Naive thymus-derived CD4-positive, alpha-beta T cell (primary cell): ENCODE data around the gene RASD2. TPM values are rescaled to one million over a fixed set of nuclear protein-coding genes. Genes with fewer than 3 reads are reported as not detected.
"Not testable (repeated sequence)": the region's sequence is repeated elsewhere in the genome, so short reads cannot be mapped to it uniquely, and the experiment has no call there.

Experiments
- ATAC-seq: fragments of 150-1000 bp; cut with Tn5 transposase; 2 replicates; pipeline ENCODE4 v1.10.0; 2021; ENCODE audit warnings: mild to moderate bottlenecking, moderate library complexity
- CTCF ChIA-PET: fragments of 350-600 bp; sonication (Branson Sonifier 250); formaldehyde crosslinking; loops from one replicate; lab custom pipeline; 2021; ENCODE audit warnings: antibody characterized with exemption; lab: Charles Lee
- POLR2A ChIA-PET: fragments of 350-600 bp; sonication (Branson Sonifier 250); formaldehyde crosslinking; loops from one replicate; lab custom pipeline; 2021; ENCODE audit warnings: antibody characterized with exemption, inconsistent platforms; lab: Charles Lee
- DNase-seq, 9 donors: peaks; one replicate each; pipeline versions ENCODE4 v3.0.0 to v3.0.0-alpha.2; 2020 to 2022; ENCODE audit warnings: mixed read lengths in 1 of 9
- H3K27ac ChIP-seq: one replicate; pipeline ENCODE4 v1.7.0; 2013; ENCODE audit warnings: mild to moderate bottlenecking, low read depth, low read length, moderate library complexity
- H3K27me3 ChIP-seq, 2 donors: one replicate each; pipeline ENCODE4 v1.7.0; 2013; ENCODE audit warnings: low read length in 2 of 2, mild to moderate bottlenecking in 2 of 2, moderate library complexity in 2 of 2; ENCODE audit not compliant: control insufficient read depth in 2 of 2, insufficient read depth in 2 of 2
- H3K36me3 ChIP-seq, 3 experiments: 1 replicate in 2 of 3; 2 replicates in 1 of 3; pipeline ENCODE4 v1.7.0; 2013; ENCODE audit warnings: low read length in 3 of 3, mild to moderate bottlenecking in 3 of 3, moderate library complexity in 1 of 3; ENCODE audit not compliant: insufficient read depth in 3 of 3, control insufficient read depth in 2 of 3
- H3K4me1 ChIP-seq, 2 donors: one replicate each; pipeline ENCODE4 v1.7.0; 2013; ENCODE audit warnings: low read length in 2 of 2, mild to moderate bottlenecking in 2 of 2, moderate library complexity in 1 of 2; ENCODE audit not compliant: control insufficient read depth in 2 of 2, insufficient read depth in 2 of 2
- H3K4me3 ChIP-seq: 2 replicates; pipeline ENCODE4 v1.7.0; 2013; ENCODE audit warnings: mild to moderate bottlenecking, low read length
- H3K9me3 ChIP-seq, 3 experiments: 1 replicate in 2 of 3; 2 replicates in 1 of 3; pipeline ENCODE4 v1.7.0; 2013; ENCODE audit warnings: low read length in 3 of 3; ENCODE audit not compliant: control insufficient read depth in 2 of 3
- H3K27ac Mint-ChIP-seq, 9 donors: one replicate each; pipeline ENCODE4 v1.8.0; 2020 to 2022; ENCODE audit warnings: mixed read lengths in 9 of 9, mild to moderate bottlenecking in 8 of 9, moderate library complexity in 5 of 9, inconsistent platforms in 2 of 9
- H3K27me3 Mint-ChIP-seq, 5 donors: one replicate each; pipeline ENCODE4 v1.8.0; 2021 to 2022; ENCODE audit warnings: mixed read lengths in 5 of 5, mild to moderate bottlenecking in 1 of 5
- H3K36me3 Mint-ChIP-seq, 5 donors: one replicate each; pipeline ENCODE4 v1.8.0; 2020 to 2022; ENCODE audit warnings: mixed read lengths in 5 of 5, mild to moderate bottlenecking in 3 of 5, inconsistent platforms in 1 of 5
- H3K4me1 Mint-ChIP-seq, 7 donors: one replicate each; pipeline ENCODE4 v1.8.0; 2020 to 2022; ENCODE audit warnings: mixed read lengths in 7 of 7, mild to moderate bottlenecking in 3 of 7, inconsistent platforms in 1 of 7
- H3K4me3 Mint-ChIP-seq, 10 donors: one replicate each; pipeline ENCODE4 v1.8.0; 2020 to 2022; ENCODE audit warnings: mild to moderate bottlenecking in 10 of 10, mixed read lengths in 10 of 10, moderate library complexity in 6 of 10, inconsistent platforms in 2 of 10
- H3K9me3 Mint-ChIP-seq, 11 donors: one replicate each; pipeline ENCODE4 v1.8.0; 2020 to 2022; ENCODE audit warnings: mixed read lengths in 11 of 11, mild to moderate bottlenecking in 4 of 11, inconsistent platforms in 1 of 11, moderate library complexity in 1 of 11
- intact Hi-C, 2 donors: fragments of 100-400 bp; cut with micrococcal nuclease; formaldehyde crosslinking; loops; one replicate each; pipeline ENCODE4 v1.15.1; 2023
- polyA plus RNA-seq, 2 donors: library from polyadenylated mRNA; unstranded; fragments of 300-500 nt; fragmentation: Illumina TruSeq; gene quantifications; one replicate each; pipeline ENCODE4 v1.2.3, GENCODE V29; 2021
- total RNA-seq, 6 experiments: library from RNA in 5 of 6; stranded (reverse) in 5 of 6; gene quantifications; 1 replicate in 5 of 6; 2 replicates in 1 of 6; pipeline ENCODE4 v1.2.3 and lab custom pipeline; 2021 to 2026

Gene RASD2
- total and polyA plus RNA-seq, 7 experiments from 2014 or later = 0.05 to 1.4 (median 0.24) TPM; not detected in 4

DNA sequence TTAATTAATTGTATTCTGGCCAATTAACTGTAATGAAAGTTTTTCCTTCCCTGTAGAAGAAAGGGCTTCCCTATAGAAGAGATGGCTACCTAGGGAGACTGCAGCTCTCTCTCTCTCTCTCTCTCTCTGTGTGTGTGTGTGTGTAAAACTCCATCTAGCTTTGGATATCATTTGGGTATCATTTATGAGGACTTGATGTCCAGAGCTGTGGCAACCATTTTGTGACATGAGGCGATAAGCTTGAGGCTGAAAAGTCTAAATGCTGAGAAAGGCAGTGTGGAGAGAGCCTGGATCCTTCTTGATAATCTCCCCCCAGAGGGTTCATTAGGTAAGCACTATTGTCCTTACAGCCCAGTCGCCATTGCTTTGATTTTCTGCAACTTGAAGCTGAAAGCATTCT lies 30.7 kb upstream of the RASD2 start:
- Mint-ChIP-seq H3K27me3 (peaks cover 0 to 20% (median 10%) of the 10 kb centered on the region in 5 donors), H3K4me3 (no peak overlapping the region), H3K27ac (no peak overlapping the region), H3K4me1 (peaks cover 0 to 1% (median 0%) of the 10 kb centered on the region in 7 donors), H3K36me3 (no peaks in the 10 kb centered on the region), H3K9me3 (no peaks in the 10 kb centered on the region)
- Histone ChIP-seq H3K27ac (no peak overlapping the region), H3K27me3 (no peaks in the 10 kb centered on the region), H3K4me1 (no peaks in the 10 kb centered on the region), H3K9me3 (no peaks in the 10 kb centered on the region), H3K36me3 (no peaks in the 10 kb centered on the region), H3K4me3 (no peak overlapping the region)
- DNase-seq (no peak), ATAC-seq (no peak)
- intact Hi-C loops = no loop called here
- POLR2A ChIA-PET = no interaction called here
- CTCF ChIA-PET = interaction anchor here (0.6 kb wide), 1 partner anchor 80 kb away, joined by 3 read pairs; no protein-coding TSS in a partner anchor

DNA sequence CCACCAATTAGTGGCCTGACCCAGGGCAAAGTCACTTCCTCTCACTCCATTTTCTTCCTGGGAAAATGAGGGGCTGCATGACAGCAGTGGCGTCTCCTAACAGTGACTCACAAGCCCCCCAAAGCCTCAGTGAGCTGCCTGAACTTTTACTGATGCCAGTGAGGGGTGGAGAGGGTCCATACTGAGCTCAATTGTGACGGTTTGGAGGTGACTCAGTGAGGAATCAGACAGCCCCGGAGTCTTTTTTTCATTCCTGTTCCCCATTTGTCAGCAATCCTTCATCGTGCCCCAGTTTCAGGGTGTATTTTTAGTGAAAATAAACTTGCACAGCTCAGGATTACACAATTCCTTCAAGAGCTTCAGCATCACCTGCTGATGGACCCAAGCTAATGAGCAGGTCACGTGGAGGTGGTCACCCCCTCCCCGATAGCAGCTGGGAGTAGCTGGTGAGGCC lies 30.1 kb upstream of the RASD2 start:
- ChIA-PET POLR2A (no interaction called here), CTCF (interaction anchor here (0.6 kb wide), 2 partner anchors 60 to 80 kb away, joined by 3 to 4 read pairs; no protein-coding TSS in a partner anchor)
- DNase-seq (no peak), ATAC-seq (no peak)
- Histone ChIP-seq H3K27ac (no peak overlapping the region), H3K36me3 (no peaks in the 10 kb centered on the region), H3K4me1 (no peaks in the 10 kb centered on the region), H3K4me3 (no peak overlapping the region), H3K27me3 (no peaks in the 10 kb centered on the region), H3K9me3 (no peaks in the 10 kb centered on the region)
- no peak overlapping the region for H3K4me3 Mint-ChIP-seq
- peaks cover 0 to 25% (median 10%) of the 10 kb centered on the region in 5 donors for H3K27me3 Mint-ChIP-seq
- H3K36me3 Mint-ChIP-seq = no peaks in the 10 kb centered on the region
- H3K9me3 Mint-ChIP-seq = no peaks in the 10 kb centered on the region
- no peak overlapping the region for H3K27ac Mint-ChIP-seq
- intact Hi-C loops = no loop called here
- H3K4me1 Mint-ChIP-seq = peaks cover 0 to 1% (median 0%) of the 10 kb centered on the region in 7 donors

DNA sequence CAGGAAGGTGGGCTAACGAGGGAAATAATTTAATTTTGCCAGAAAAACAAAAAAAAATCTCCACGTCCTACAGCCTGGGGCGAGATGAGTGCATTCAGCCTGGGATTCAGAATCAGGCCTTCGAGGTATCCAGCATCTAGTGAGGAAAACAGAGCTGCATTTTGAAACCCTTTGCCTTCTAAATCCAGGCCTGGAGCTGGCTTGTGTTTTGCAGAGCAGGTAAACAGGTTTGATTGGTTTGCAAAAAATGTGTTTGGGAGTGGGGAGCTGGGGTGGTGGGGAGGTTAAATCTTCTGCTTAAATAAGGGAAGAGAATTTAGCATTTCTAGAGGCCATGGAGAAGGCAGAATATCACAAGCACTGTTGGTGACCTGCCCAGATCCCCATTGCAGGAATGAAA lies 29.7 kb upstream of the RASD2 start:
- Histone ChIP-seq H3K27me3 (no peaks in the 10 kb centered on the region), H3K36me3 (no peaks in the 10 kb centered on the region), H3K4me1 (no peaks in the 10 kb centered on the region), H3K27ac (no peak overlapping the region), H3K4me3 (no peak overlapping the region), H3K9me3 (no peaks in the 10 kb centered on the region)
- DNase-seq = no peak
- Mint-ChIP-seq H3K4me1 (peaks cover 0 to 1% (median 0%) of the 10 kb centered on the region in 7 donors), H3K27ac (no peak overlapping the region), H3K27me3 (peaks cover 0 to 27% (median 10%) of the 10 kb centered on the region in 5 donors), H3K36me3 (no peaks in the 10 kb centered on the region), H3K9me3 (no peaks in the 10 kb centered on the region), H3K4me3 (no peak overlapping the region)
- intact Hi-C loops = no loop called here
- ChIA-PET POLR2A (no interaction called here), CTCF (interaction anchor here (0.6 kb wide), 1 partner anchor 61 kb away, joined by 4 read pairs; no protein-coding TSS in a partner anchor)
- no peak for ATAC-seq

DNA sequence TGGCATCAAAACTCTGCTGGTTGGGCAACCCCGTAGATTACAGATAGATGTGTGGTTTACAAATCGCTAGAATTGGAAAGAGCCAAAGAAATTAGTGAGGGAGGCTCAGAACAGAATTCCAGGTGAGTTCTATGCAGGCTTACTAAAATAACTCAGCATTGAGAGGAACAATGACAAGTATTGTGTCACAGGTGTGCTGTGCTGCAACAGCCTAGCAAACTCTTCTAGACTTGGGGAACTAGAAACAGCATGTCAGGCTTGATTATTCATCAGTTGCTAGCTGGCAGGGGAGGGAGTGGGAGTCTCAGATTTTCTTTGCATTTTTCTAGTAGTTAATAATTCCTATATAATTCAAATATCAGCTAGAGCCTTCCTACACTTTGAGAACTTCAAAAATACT lies 26.3 kb upstream of the RASD2 start:
- intact Hi-C loops = no loop called here
- Histone ChIP-seq H3K4me1 (no peaks in the 10 kb centered on the region), H3K36me3 (no peaks in the 10 kb centered on the region), H3K27ac (no peak overlapping the region), H3K4me3 (no peak overlapping the region), H3K9me3 (no peaks in the 10 kb centered on the region), H3K27me3 (no peaks in the 10 kb centered on the region)
- ChIA-PET CTCF (interaction anchor here (0.5 kb wide), 1 partner anchor 137 kb away, joined by 3 read pairs; no protein-coding TSS in a partner anchor), POLR2A (no interaction called here)
- H3K36me3 Mint-ChIP-seq = no peaks in the 10 kb centered on the region
- ATAC-seq (no peak), DNase-seq (no peak)
- H3K9me3 Mint-ChIP-seq = no peaks in the 10 kb centered on the region
- no peak overlapping the region for H3K4me3 Mint-ChIP-seq
- H3K27me3 Mint-ChIP-seq = peaks cover 11 to 45% (median 24%) of the 10 kb centered on the region in 5 donors
- H3K27ac Mint-ChIP-seq = no peak overlapping the region
- H3K4me1 Mint-ChIP-seq = peaks cover 0 to 1% (median 0%) of the 10 kb centered on the region in 7 donors

DNA sequence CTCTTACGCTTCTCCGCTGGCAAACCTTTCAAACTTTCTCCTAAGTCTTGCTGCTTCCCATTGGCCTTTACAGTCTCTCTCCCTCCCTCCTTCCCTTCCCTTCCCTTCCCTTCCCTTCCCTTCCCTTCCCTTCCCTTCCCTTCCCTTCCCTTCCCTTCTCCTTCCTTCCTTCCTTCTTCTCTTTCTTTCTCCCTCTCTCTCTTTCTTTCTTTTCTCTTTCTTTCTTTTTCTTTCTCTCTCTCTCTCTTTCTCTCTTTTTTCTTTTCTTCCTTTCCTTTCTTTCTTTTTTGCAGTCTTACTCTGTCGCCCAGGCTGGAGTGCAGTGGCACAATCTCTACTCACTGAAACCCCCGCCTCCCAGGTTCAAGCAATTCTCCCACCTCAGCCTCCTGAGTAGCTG lies 24.7 kb upstream of the RASD2 start:
- H3K36me3 Mint-ChIP-seq, H3K9me3 ChIP-seq, H3K9me3 Mint-ChIP-seq, POLR2A ChIA-PET, H3K36me3 ChIP-seq, H3K4me1 ChIP-seq, H3K4me1 Mint-ChIP-seq, intact Hi-C loops, H3K27me3 ChIP-seq, H3K27ac ChIP-seq, H3K4me3 Mint-ChIP-seq, H3K27ac Mint-ChIP-seq, DNase-seq, H3K4me3 ChIP-seq, CTCF ChIA-PET, ATAC-seq: not testable (repeated sequence)
- H3K27me3 Mint-ChIP-seq = peaks cover 11 to 47% (median 27%) of the 10 kb centered on the region in 5 donors

DNA sequence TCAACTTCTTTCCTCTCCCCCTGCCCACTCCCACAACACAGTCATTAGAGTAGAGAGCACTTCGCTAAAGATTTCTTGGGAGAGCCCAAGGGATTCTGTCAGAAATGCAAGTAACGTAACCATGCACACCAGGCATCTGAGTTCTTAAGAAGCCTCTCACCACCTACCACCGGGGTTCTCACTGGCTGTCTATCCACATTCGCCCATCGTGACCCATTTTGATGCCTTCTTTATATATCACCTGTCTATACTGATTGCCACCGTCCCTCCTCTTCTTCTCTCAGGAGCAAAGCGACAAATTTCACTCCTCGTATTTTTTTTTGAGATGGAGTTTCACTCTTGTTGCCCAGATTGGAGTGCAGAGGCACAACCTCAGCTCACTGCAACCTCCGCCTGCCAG lies 23.9 kb upstream of the RASD2 start:
- Histone ChIP-seq H3K27me3 (no peaks in the 10 kb centered on the region), H3K4me3 (no peak overlapping the region), H3K27ac (no peak overlapping the region), H3K9me3 (no peaks in the 10 kb centered on the region), H3K36me3 (no peaks in the 10 kb centered on the region), H3K4me1 (no peaks in the 10 kb centered on the region)
- no peak overlapping the region for H3K4me3 Mint-ChIP-seq
- ChIA-PET POLR2A (no interaction called here), CTCF (no interaction called here)
- peaks cover 0 to 1% (median 0%) of the 10 kb centered on the region in 7 donors for H3K4me1 Mint-ChIP-seq
- H3K9me3 Mint-ChIP-seq = no peaks in the 10 kb centered on the region
- DNase-seq (no peak), ATAC-seq (no peak)
- H3K36me3 Mint-ChIP-seq = no peaks in the 10 kb centered on the region
- H3K27ac Mint-ChIP-seq = no peak overlapping the region
- intact Hi-C loops = no loop called here
- peaks cover 11 to 49% (median 26%) of the 10 kb centered on the region in 5 donors for H3K27me3 Mint-ChIP-seq

DNA sequence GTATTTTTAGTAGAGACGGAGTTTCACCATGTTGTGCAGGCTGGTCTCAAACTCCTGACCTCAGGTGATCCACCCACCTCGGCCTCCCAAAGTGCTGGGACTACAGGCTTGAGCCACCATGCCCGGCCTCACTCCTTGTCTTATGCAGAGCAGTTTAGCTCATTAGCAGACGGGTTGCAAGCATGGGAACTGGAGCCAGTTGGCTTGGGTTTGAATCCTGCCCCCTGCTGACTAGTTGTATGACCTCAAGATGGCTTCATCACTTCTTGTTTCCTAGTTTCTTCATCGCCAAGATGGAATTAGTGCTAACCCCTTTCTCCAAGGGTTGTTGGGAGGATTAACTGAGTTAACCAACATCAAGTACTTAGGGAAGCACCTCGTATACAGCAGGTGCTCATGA lies 23.4 kb upstream of the RASD2 start:
- no peak for DNase-seq
- POLR2A ChIA-PET = no interaction called here
- Mint-ChIP-seq H3K4me1 (peaks cover 0 to 3% (median 0%) of the 10 kb centered on the region in 7 donors), H3K9me3 (no peaks in the 10 kb centered on the region), H3K4me3 (no peak overlapping the region), H3K27ac (no peak overlapping the region), H3K27me3 (peaks cover 14 to 53% (median 30%) of the 10 kb centered on the region in 5 donors), H3K36me3 (no peaks in the 10 kb centered on the region)
- H3K9me3 ChIP-seq = no peaks in the 10 kb centered on the region
- intact Hi-C loops = no loop called here
- no peaks in the 10 kb centered on the region for H3K4me1 ChIP-seq
- no peak overlapping the region for H3K27ac ChIP-seq
- H3K27me3 ChIP-seq = no peaks in the 10 kb centered on the region
- ATAC-seq = no peak
- no peak overlapping the region for H3K4me3 ChIP-seq
- H3K36me3 ChIP-seq = no peaks in the 10 kb centered on the region
- CTCF ChIA-PET = no interaction called here
